ENCODE data around the gene NFIX.

The NFIX gene

DNA sequence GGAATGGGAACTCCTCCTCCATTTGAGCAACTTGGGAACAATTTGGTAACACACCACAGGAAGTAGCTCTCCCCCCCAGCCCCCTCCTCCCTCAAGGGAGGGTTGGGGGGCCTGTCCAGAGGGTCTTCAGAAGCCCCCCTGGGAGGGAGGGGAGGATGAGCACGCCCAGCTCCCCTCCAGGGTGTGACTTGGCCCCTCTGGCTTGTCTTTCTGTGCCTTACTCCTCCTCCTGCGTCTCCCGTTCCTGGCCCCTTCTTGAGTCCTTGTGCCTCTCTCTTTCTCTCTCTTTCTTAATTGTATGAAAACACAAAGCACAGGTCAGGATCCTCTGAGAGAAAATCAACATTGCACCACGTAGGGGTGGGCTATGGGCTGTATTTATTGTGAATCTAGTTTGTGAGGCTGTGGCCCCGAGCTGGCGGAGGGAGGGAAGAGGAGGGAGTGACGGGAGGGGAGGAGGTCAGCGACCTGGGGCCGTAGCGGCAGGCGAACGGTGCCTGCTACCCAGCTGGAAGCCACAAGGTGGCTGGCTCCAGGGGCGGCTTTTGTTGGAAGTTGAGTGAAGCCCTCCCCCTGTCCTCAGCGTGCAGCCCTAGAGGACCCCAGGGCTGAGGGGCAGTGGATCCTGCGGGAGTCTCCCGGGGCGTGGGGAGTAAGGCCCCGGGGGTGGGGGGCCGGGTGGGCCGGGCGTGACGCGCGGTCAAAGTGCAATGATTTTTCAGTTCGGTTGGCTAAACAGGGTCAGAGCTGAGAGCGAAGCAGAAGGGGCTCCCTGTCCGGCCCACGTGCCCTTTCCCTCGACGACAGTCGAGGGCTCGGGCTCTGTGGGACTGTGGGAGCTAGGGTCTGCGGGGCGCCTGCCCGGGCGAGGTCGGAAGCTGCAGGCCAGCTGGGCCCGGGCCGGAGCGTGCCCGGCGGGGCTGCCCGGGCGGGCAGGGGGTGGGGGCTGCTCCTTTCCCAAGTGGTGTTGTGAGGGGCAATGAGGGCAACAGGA is 101.0 kb downstream of the NFIX start:
- no peak for DNase-seq

DNA sequence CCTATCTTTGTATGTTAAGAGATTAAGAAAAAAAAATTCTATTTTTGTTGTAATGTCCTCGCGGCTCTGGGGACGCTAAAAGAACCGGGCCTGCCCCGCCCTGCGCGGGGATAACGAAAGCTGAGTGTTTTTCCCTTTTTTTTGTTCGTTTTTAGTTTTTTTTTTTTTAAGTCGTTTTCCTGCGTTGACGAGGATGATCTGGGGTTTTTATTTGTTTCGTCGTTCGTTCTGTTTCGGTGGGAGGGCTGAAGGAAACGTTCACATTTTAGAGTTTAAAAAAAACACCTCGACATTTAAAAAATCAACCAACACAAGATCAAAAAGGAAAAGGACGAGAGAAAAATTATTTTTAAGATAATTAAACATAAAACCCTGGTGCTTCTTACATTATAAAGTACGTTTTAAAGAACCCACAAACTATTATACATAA is 101.8 kb downstream of the NFIX start:
- DNase-seq = no peak

DNA sequence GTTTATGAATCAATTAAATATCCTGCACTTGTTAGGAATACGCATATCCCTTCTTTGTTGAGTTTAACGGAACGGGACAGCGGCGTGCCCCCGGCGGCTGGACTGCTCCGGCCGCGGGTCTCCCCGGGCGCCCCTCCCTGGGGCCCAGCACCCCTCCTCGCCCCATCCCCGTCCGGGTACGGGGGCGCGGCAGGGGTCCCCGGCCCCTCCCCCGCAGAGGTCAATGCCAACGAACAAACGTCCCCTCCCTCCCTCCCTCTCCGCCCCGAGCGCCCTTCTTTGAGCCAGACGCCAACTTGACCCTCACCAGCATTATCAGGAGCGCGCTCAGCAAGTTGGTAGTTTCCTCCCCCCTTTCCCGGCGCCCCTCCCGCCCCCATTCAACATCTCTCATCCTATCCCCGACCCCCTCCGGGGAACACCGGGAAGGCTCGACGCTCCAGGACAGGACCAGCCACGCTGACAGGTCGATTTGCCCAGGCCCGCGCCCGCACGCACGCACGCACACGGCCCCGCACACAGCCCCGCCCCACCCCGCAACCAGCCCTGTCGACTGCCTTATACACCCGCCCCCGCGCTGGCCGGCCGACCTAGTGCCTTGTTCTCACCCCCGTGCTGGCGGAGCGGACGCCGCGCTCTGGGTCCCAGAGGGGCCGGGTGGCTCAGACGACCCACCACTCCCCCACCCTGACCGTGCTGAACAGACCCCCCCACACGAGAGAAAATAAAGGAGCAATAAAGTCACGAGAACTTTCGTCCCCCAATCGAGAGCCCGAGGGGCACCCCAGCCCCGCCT is 102.4 kb downstream of the NFIX start:
- DNase-seq = no peak

DNA sequence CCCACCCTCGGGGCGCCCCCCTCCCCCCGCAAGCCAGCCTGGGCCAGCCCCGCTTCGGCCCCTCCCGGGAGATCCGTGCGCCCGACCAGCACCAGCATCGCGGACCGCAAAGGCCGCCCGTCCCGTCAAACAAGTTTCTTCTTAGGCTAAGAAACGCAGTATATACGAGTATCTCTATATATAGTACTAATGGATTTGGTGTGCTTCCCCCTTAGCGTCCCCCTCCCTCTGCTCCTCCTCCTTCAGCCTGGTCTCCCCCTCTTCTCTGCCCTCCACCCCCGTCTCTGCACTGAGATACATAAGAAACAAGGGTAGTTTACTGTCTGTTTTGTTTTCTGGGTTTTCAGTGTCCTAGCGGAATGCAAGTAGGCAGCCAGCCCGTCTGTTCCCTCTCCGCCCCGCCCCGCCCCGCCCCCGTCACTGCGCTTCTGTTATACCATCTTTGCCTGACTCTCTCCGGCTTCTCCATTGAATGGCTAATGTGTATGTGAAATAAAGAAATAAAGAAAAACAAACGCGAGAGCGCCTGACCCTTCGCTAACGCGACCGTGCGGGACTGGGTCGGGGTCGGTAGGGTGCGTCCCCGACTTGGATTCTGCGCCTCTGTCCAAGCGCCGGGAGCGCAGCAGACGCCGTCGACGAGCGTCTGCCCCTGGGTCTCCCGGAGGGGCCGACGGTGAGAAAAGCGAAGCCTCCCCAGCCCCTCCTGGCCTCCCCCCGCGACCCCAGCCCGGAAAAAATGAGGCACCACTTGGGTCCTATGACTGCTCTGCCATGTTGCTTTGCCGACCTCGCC is 103.2 kb downstream of the NFIX start:
- peak; percentile 78 for DNase-seq

DNA sequence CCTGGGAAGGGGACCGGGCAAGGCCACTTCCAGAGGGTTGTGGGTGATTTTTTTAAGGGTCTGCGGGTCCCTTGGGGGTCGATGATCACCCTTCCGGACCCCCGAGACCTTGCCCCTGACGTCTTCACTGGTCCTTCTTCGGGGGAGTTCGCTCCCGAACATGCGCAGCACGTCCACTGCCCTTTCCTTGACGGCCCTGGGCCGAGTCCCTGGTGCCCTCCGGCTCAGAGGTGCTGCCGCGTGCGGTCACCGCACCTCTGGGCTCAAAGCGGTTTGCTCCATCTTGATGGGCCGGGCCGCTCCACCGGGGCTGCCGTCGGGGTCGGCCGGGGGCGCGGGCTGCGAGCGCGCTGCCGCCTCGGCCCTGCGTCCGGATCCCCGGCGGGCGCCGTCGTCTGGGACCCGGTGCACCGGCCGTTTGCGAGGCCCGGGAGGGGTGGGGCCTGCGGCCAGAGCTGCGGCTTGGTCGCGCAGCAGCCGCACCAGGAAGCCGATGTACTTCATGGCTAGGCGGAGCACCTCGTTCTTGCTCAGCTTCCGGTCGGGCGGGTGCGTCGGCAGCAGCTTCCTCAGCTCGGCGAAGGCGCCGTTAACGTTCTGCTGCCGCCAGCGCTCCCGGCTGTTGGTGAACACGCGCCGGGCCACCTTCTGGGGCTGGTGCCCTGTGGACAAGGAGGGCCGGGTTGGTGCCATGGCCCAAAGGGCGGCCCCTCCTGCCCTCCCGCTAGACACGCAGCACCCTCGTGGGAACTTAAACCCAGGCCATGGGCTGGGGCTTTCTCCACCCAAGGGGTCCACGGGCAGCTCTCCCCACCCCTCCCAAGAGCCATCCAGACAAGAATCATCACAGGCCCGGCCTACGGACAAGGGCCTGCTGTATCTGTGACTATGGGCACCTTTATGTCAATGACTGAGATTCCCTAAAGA is 104.1 kb downstream of the NFIX start:
- no peak for DNase-seq

DNA sequence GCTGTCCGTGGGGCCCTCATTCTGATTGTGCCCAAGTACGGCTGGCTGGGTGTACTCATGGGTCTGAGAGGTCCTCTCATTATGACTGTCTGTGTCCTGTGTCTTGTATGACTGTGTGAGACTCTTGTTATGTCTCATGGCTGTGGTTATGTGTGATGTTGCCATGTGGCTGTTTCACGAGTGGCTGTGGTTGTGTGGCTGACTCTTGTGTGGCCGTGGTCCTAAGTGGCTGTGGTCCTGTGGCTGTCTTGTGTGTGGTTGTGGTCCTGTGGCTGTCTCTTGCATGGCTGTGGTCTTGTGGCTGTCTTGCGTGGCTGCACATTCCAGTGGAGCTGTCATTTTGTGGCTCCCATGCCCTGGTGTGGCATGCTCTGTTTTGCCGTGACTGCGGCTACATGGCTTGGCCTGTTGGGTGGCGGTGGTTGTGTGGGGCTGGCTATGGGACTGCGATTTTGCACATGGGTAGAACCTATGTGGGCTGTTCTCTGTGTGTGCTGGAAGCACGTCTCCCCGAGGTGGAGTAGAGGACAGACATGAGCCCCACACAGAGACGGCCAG is 104.8 kb downstream of the NFIX start:
- peak; percentile 42 for DNase-seq

DNA sequence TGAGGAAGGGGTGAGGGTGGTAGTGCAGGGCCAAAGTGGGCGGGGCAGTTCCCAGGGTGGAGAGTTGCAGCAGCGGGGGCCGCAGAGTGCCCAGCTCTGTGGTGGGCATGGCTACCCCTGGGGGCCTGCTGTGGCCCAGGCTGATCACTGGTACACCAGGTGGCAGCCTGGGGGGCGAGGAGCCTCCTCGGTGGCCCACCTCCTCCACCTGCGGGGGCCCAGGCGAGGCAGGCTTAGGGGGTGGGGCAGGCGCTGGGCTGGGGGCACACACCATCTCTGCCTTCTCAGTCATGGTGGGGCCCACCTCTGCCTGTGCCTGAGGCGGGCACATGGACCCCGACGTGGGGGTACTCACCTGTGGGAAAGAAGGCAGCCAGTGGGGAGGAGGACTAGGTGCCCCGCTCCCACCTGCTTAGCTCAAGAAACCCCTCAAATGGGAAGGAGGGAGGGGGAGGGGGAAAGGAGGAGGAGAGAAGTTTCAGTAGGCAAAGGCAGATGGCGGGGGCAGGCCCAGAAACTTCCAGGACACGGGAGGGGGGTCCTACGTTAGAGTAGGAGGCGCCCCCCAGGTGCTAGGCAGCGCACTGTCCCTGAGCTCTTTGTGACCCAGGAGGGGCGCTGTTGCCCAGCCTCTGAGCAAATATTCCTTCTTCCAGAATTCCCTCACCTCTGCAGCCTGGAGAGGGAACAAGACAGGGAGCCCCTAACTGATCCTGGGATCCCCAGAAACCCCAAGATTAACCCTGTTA is 105.7 kb downstream of the NFIX start:
- DNase-seq = peak; percentile 50

DNA sequence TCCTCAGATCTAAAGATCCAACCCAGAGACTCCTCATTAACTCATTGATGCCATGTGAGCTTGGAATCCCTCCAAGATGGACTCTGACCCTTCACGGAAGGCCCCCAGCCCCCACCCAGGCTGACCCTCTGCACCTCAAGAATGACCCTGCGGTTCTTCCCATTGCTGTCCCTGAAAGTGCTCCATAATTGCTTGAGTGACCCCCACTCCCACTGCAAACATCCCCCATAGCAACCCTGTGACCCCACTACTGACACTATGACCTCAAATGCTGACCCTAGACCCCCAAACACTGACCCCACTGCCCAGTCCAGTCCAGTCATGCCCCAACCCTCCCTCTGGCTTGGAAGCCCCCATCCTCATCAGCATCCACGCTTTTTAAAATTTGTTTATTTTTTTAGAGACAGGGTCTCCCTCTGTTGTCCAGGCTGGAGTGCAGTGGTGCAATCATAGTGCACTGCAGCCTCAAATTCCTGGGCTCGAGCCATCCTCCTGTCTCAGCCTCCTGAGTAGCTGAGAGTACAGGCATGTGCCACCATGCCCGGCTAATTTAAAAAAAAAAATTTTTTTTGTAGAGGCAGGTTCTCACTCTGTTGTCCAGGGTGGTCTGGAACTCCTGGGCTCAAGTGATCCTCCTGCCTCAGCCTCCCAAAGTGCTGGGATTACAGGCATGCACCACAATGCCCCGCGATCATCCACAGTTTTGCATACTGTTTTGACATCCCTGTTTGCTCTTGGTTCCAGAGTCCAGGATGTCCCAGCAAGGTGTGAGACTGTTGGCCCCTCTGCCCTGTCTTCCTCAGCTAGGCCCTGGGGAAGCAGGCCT is 106.5 kb downstream of the NFIX start:
- peak; percentile 17 for DNase-seq

DNA sequence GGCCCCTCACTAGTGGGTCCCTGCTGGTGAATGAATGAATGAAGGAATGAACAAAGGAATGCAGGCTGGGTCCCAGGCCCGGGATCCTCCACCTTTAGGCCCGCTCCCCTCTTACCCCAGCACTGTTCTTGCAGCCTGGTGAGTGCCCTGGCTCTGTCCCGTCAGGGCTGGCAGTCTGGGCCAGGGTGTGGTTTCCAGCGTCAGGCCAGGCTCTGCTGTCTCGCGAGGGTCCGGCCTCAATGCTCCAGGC is 107.1 kb downstream of the NFIX start:
- DNase-seq = no peak

DNA sequence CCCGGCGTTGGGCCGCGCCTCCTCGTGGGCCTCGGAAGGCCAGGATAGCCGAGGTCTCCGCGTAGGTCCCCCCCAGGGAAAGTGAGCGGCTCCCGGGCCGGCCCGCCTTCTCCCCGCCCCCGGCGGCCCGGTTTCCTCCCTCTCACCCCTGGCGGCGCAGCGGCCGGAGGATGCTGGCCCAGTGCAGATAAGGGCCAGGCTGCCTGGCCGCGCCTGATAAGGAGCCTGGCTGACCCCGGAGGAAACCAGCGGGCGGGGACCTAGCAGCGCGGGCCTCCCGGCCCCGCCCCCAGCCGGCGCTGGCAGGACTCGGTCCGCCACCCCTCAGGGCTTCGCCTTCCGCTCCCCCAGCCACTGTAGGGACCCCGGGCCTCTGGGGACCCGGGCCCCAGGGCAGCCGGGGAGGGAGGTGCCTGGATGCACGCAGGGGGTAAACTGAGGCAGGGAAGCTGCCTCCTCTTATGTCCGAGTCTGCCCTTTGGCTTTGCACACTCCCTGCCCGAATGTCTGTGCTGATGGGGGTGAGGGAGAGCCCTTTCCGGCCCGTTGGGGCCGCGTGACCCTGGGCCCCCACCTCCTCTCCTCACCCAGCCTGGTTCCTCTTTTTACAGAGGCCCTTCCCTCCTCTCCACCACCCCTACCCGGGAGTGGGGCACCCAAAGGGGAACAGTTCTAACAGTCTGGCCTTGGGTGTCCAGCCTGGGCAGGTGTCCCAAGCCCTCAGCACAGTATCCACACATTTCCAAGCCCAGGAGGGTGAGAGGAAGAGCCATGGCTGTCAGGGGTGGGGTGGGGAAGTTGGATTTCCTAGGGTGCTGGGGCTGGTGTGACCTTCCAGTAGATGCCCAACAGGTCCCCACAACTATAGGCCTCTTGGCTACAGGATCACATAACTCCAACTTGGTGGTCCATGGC is 107.6 kb downstream of the NFIX start, which contains the start of gene LYL1:
Gene LYL1, minus strand, starts transcription at position 193 of the 915 bp plus-strand sequence. CDS start 1,687 bp downstream, outside the sequence.
- DNase-seq = peak; percentile 75

DNA sequence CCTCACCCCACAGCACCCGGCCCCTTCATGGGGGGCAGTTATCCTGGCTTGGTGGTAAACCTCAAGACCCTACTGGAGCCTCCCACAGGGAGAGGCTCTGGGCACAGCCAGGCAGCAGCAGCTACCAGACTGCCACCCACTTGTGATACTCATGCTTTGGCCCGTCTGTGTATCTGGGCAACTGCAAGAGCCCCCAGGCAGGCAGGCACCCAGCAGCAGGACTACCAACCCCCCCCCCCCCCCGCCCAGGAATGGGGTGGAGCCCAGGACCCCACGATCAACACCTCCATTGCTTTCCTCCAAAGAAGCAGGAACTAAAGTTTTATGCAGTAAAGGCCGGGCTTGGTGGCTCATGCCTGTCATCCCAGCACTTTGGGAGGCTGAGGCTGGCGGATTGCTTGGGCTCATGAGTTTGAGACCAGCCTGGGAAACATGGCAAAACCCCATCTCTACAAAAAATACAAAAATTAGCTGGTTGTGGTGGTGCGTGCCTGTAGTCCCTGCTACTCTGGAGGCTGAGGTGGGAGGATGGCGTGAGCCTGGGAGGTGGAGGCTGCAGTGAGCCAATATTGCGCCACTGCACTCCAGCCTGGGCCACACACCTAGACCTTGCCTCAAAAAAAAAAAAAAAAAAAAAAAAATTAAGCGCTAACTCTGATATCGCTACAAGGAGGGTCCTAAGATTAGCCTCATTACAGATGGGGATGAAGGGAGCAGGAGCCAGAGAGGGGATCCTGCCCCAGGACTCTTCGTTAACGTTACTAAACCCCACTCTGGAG is 108.5 kb downstream of the NFIX start:
- DNase-seq = no peak

DNA sequence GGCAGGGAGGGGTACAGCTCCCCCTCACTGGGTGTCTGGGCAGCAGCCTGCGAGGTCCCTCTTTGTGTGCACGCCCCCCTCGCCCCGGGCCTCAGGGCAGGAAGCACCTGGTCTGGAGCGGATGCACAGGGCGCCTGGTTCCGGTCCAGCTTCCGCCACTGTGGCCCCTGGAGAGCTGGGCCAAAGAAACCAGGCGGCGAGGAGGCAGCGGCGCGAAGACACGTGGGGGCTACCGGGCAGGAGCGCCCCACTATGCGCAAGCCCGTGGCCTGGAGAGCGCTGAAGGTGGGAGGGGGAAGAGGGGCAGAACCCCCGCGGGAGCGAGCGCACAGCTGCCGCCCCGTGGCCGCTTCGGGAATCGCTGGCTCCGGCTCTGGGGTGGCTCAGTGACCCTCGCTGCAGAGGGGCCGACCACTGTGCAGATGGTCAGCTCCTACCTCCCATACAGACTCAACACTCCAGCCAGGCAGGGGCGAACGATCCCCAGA is 109.1 kb downstream of the NFIX start:
- no peak for DNase-seq

DNA sequence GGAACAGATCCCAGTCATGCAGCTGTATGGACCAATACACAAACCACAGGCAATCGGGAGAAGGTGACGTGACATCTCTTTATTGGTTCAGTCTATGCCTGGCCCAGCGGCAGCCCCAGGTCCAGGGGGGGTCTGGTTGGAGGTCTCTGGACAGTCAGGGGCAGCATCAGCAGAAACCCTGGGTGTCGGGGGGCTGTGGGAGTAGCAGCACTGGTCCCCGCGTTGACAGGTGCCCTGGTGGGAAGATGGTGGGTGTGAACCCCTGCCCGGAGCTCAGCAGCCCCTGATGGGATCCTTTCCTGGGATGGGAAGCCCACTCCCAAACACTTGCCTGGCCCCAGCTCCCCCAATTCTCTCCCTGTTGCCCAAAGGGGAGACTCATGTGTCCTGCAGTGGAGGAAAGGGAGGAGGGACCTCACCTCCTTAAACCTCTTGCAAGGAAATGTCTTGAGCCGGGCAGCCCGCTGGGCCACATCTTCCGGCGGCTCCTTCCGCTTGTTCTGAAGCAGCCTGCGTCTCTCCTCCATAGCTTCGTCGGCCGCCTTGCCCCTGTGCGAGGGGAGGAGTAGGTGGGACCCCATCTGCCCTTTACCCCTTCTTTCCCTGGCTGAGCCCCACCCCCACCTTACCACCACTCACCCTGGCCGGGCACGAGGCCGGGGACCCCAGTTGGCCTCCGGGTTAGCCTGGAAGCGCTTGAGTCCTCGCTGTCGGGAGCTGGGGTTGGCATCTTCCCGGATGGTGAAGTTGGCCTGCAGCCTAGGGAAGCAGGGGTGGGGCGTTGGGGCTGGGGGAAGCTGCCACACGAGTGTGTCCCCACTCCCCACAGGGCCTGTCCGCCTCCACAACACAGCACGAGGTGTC is 109.8 kb downstream of the NFIX start:
- no peak for DNase-seq

DNA sequence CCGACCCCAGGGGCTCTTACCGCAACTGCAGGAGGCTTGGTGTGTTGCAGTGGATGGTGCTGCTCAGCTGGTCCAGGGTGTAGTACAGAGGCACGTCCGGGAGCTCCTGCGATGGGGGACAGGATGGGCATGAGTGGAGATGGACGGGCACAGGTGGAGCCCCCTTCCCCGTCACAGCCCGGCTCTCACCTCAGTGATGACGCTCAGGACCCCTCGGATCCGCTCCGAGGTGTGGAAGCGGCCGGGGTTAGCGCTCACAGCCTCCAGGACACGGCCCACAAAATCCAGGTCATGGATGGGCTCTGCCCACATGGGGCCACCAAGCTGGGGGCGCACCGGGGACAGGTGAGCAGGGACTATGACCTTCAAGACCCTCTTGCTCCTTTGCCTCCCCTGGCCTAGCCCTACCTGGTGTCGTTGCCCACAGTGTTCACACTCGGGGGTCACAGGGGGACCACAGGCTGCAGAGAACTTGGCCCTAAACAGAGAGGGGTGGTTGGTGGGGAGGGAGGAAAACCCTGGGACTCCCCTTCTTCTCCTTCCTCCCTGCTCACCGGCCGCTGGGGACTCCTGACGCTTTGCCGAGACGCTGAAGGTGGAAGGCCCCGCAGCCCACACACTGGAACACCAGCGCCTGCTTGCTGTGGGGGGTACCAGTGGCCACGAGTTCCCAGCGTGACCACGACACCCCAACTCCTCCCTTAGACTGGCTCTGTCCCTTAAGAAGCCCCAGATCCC is 114.3 kb downstream of the NFIX start:
- no peak for DNase-seq

DNA sequence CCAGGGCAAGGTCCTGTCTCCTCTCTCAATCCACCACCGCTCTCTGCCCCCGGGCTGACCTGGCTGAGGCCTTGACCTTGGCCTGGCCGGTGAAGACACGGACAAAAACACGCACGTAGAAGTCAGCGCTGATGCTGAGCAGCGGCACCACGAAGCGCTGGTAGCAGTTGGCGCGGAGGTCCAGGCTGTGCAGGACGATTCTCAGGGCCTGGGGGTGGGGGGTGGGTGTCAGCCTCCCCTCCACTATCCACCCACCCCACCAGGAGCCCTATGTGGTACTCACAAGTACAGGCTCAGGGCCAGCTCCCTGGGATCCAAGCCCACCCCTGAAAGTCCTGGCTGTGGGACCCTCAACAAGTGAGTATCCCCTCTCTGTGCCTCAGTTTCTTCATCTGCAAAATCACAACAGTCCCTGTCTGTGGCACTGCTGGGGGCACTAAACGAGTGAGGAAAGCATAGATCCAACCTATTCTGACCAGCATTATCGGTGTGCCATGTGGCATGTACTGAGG is 114.9 kb downstream of the NFIX start:
- no peak for DNase-seq

DNA sequence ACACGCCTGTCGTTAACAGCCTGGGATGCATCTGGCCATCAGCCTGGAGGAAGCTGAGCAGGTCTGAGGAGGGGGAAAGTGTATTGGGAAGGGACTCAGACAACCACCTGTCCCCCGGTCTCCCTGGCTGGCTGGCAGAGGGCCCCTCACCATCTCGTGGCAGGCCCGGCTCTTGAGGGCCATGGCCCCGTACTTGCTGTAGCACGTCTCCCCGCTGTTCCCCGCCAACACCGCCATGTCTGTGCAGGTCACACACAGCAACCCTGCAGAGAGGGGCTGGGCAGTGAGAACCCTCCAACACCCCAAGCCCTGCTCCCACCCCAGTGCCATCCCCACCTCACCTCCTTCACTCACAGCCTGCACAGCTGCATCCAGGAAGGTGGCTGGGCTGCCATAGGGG is 117.3 kb downstream of the NFIX start:
- no peak for DNase-seq
